ENCODE measurements around the gene SLC39A11.
"Not testable (repeated sequence)": the region's sequence is repeated elsewhere in the genome, so short reads cannot be mapped to it uniquely, and the experiment has no call there.

SLC39A11 gene

GRCh38 chr17:72792771-72793170 lies 299.7 kb downstream of the SLC39A11 start:
- no peak overlapping the region for H3K4me3 ChIP-seq (ENCODE audit: low read length)
- no peak for DNase-seq (ENCODE audit: low read depth)
- TF ChIP-seq, protein P1, sequence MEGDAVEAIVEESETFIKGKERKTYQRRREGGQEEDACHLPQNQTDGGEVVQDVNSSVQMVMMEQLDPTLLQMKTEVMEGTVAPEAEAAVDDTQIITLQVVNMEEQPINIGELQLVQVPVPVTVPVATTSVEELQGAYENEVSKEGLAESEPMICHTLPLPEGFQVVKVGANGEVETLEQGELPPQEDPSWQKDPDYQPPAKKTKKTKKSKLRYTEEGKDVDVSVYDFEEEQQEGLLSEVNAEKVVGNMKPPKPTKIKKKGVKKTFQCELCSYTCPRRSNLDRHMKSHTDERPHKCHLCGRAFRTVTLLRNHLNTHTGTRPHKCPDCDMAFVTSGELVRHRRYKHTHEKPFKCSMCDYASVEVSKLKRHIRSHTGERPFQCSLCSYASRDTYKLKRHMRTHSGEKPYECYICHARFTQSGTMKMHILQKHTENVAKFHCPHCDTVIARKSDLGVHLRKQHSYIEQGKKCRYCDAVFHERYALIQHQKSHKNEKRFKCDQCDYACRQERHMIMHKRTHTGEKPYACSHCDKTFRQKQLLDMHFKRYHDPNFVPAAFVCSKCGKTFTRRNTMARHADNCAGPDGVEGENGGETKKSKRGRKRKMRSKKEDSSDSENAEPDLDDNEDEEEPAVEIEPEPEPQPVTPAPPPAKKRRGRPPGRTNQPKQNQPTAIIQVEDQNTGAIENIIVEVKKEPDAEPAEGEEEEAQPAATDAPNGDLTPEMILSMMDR (conservative IDR thresholded peaks at IDR 0.05; ENCODE audit: low read depth, low read length) = no peak

DNA sequence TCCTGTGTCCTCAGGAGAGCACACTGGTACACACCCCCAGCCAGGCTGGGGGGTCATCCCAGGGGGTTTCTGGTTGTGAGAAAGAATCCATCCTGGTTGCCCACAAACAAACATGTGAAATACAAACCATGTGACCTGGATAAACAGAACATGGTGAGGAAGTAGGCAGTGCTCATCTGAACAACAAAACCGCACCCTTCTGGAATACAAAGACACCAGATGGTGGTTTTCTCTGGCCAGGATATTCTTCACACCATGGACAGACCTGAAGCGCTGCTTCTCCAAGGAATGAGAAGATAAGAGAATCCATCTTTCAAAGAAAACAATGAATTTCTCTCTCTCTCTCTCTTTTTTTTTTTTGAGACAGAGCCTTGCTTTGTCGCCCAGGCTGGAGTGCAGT lies 302.3 kb downstream of the SLC39A11 start:
- no peak for DNase-seq (ENCODE audit: low read depth)
- no peak overlapping the region for H3K4me3 ChIP-seq (ENCODE audit: low read length)
- TF ChIP-seq, protein P1 (conservative IDR thresholded peaks at IDR 0.05; ENCODE audit: low read depth, low read length) = no peak

GRCh38 chr17:72789711-72790110 lies 302.8 kb downstream of the SLC39A11 start:
- TF ChIP-seq, protein P1 (conservative IDR thresholded peaks at IDR 0.05; ENCODE audit: low read depth, low read length) = no peak
- DNase-seq (ENCODE audit: low read depth) = no peak
- no peak overlapping the region for H3K4me3 ChIP-seq (ENCODE audit: low read length)

DNA sequence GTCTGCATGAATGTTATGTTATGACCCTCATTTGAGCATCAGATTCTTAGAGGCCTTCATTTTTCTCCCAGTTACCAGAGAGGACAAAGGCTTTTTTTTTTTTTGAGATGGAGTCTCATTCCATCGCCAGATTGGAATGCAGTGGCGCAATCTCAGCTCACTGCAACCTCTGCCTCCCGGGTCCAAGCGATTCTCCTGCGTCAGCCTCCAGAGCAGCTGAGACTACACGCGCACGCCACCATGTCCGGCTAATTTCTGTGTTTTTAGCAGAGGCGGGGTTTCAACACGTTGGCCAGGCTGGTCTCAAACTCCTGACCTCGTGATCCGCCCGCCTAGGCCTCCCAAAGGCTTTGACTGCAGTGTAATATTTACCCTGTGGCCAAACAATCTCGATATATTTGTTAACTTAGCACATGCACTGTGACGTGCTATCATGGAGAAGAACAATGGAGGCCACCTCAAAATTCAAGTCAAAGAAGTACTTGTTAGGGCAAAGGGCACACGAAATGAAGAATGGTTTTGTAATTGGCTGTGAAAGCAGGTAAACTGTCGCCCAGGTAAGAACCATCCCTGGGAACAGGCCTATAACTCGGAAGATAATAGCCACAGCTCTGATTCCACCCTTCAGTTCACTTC lies 303.4 kb downstream of the SLC39A11 start:
- no peak for DNase-seq (ENCODE audit: low read depth)
- H3K4me3 ChIP-seq (ENCODE audit: low read length) = no peak overlapping the region
- TF ChIP-seq, protein P1 (conservative IDR thresholded peaks at IDR 0.05; ENCODE audit: low read depth, low read length) = no peak

- DNase-seq (ENCODE audit: low read depth) = no peak
- TF ChIP-seq, protein P1 (conservative IDR thresholded peaks at IDR 0.05; ENCODE audit: low read depth, low read length) = no peak
- H3K4me3 ChIP-seq (ENCODE audit: low read length) = no peak overlapping the region
These were observed 306.3 kb downstream of the SLC39A11 start for GRCh38 chr17:72786209-72786608.

DNA sequence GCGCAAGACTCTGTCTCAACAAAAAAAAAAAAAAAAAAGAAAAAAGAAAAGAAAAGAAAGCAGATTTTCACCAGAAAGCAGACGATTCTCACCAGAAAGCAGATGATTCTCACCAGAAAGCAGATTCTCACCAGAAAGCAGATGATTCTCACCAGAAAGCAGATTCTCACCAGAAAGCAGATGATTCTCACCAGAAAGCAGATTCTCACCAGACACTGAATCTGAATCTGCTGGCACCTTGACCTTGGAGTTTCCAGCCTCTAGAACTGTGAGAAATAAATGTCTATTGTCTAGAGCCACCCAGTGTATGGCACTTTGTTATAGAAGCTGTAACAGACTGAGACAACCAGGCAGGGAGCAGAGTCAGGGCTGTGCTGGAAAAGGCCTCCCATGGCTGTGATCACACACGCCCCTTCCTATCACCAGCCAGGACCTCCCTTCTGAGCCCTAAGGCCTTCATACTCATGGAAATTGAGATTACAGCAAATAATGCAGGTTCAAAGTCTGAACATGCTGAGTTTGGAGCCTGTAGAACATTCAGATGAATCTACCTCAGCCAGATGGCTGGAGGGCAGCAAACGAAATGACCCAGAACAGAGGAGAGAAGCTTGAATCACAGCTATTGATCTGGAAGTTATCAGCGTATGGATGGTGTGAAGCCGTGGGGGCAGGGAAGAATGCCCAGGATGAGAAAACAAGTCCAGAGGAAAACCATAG lies 309.3 kb downstream of the SLC39A11 start:
- no peak for DNase-seq (ENCODE audit: low read depth)
- no peak overlapping the region for H3K4me3 ChIP-seq (ENCODE audit: low read length)
- TF ChIP-seq, protein P1 (conservative IDR thresholded peaks at IDR 0.05; ENCODE audit: low read depth, low read length) = no peak

DNA sequence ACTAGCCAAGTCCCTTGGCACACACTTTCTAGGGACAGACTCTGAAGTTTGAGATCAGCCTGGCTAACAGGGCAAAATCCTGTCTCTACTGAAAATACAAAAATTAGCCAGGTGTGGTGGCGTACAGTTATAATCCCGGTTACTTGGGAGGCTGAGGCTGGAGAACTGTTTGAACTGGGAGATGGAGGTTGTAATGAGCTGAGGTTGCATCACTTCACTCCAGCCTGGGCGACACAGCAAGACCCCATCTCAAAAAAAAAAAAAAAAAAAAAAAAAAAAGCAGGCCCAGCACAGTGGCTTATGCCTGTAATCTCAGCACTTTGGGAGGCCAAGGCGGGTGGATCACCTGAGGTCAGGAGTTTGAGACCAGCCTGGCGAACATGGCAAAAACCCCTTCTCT lies 310.1 kb downstream of the SLC39A11 start:
- not testable (repeated sequence) for H3K4me3 ChIP-seq (ENCODE audit: low read length); DNase-seq (ENCODE audit: low read depth)
